K562 (cell line): Measurements from ENCODE around the gene MAP1S. TPM values are rescaled to one million over a fixed set of nuclear protein-coding genes. Genes with fewer than 3 reads are reported as not detected.

Experiments used
- ATAC-seq: fragments of 200-7000 bp; cut with Tn5 transposase; 3 replicates; pipeline ENCODE4 v1.9.1; 2020; ENCODE audit warnings: moderate library complexity
- BruUV-seq: library from RNA; stranded (reverse); fragments of 400-500 nt; replicated peaks from 2 replicates; lab custom pipeline; 2021; lab: Mats Ljungman, UMichigan
- CTCF ChIA-PET: fragments of 300-600 bp; formaldehyde crosslinking; extraction: SDS; loops from one replicate; lab custom pipeline; 2021; ENCODE audit warnings: low intra/inter-chr PET ratio; lab: Yijun Ruan, JAX
- POLR2A ChIA-PET: fragments of 300-600, 350-650 bp; sonication (Branson Sonifier 250); formaldehyde crosslinking; extraction: SDS; loops from one replicate; lab custom pipeline; 2021; ENCODE audit warnings: antibody characterized with exemption, inconsistent platforms; lab: Yijun Ruan, JAX
- DNase-seq, 4 experiments: peaks; one replicate each; pipeline versions ENCODE4 v3.0.0 to v3.0.0-alpha.2; 2011 to 2018; ENCODE audit warnings: low spot score in 3 of 4, mixed read lengths in 3 of 4; ENCODE audit errors: extremely low read depth in 1 of 4
- FAIRE-seq: peaks from 2 replicates; lab custom pipeline; 2011; peaks lifted over from hg19 to GRCh38; lab: Jason Lieb, UNC
- H2AFZ ChIP-seq: 2 replicates; pipeline ENCODE4 v1.6.0; 2011; ENCODE audit warnings: low read depth, low read length, control low read depth, inconsistent platforms
- H3K27ac ChIP-seq: fragments of 200-600 bp; 3 replicates; pipeline ENCODE4 v1.8.0; 2011; ENCODE audit warnings: low read depth, mild to moderate bottlenecking, control low read depth, inconsistent platforms, low read length, moderate library complexity, mixed read lengths; ENCODE audit errors: extremely low read depth
- H3K27me3 ChIP-seq, 2 experiments: fragments of 300-600 bp in 1 of 2; 2 replicates in 1 of 2; 3 replicates in 1 of 2; pipeline versions ENCODE4 v1.6.0 to v1.8.0; 2011; ENCODE audit warnings: inconsistent platforms in 2 of 2, low read length in 2 of 2, mild to moderate bottlenecking in 1 of 2, mixed read lengths in 1 of 2, moderate library complexity in 1 of 2; ENCODE audit not compliant: control insufficient read depth in 2 of 2, insufficient read depth in 2 of 2
- H3K36me3 ChIP-seq: fragments of 300-600 bp; 3 replicates; pipeline ENCODE4 v1.8.0; 2011; ENCODE audit warnings: mild to moderate bottlenecking, low read length, inconsistent platforms; ENCODE audit not compliant: control insufficient read depth, insufficient read depth
- H3K4me1 ChIP-seq, 2 experiments: fragments of 200-600 bp in 1 of 2; replicated peaks in 1 of 2; 2 replicates in 1 of 2; 3 replicates in 1 of 2; pipeline versions ENCODE4 v1.5.1 to v1.8.0; 2011; ENCODE audit warnings: inconsistent platforms in 2 of 2, low read length in 2 of 2, mild to moderate bottlenecking in 1 of 2, mixed read lengths in 1 of 2, moderate library complexity in 1 of 2; ENCODE audit not compliant: control insufficient read depth in 2 of 2, insufficient read depth in 2 of 2
- H3K4me2 ChIP-seq: 2 replicates; pipeline ENCODE4 v1.6.1; 2011; ENCODE audit warnings: low read length, control low read depth, inconsistent platforms, mixed read lengths; ENCODE audit not compliant: insufficient read depth
- H3K4me3 ChIP-seq: fragments of 200-600 bp; sonication (generic), shearing (Covaris generic); 2 replicates; pipeline ENCODE4 v1.5.1; 2016; ENCODE audit warnings: control low read depth, inconsistent platforms
- H3K79me2 ChIP-seq: fragments of 200-600 bp; 3 replicates; pipeline ENCODE4 v1.8.0; 2011; ENCODE audit warnings: low read length, inconsistent platforms; ENCODE audit not compliant: control insufficient read depth, insufficient read depth
- H3K9ac ChIP-seq, 2 experiments: 2 replicates each; pipeline versions ENCODE4 v1.6.0 to v1.6.1; 2011; ENCODE audit warnings: low read depth in 2 of 2, low read length in 2 of 2, control low read depth in 1 of 2, inconsistent platforms in 1 of 2, mild to moderate bottlenecking in 1 of 2, mixed read lengths in 1 of 2; ENCODE audit not compliant: insufficient read depth in 1 of 2
- H3K9me1 ChIP-seq: one replicate; pipeline ENCODE4 v1.6.0; 2011; ENCODE audit warnings: inconsistent platforms, mild to moderate bottlenecking, low read length, moderate library complexity; ENCODE audit not compliant: control insufficient read depth, insufficient read depth
- H3K9me3 ChIP-seq: replicated peaks from 2 replicates; pipeline ENCODE4 v1.5.1; 2011; ENCODE audit warnings: low read depth, low read length, inconsistent platforms; ENCODE audit not compliant: control insufficient read depth, insufficient read depth
- H4K20me1 ChIP-seq: replicated peaks from 2 replicates; pipeline ENCODE4 v1.6.1; 2011; ENCODE audit warnings: low read length, inconsistent platforms, mixed read lengths; ENCODE audit not compliant: control insufficient read depth, insufficient read depth
- ARNT ChIP-seq, 2 experiments: fragments of 450-650 bp; IDR thresholded peaks; 2 replicates each; pipeline ENCODE4 v1.6.1; 2016; ENCODE audit warnings: mild to moderate bottlenecking in 1 of 2
- CBX3 ChIP-seq, 2 experiments: IDR thresholded peaks; 1 replicate in 1 of 2; 2 replicates in 1 of 2; pipeline ENCODE4 v1.6.1; 2012; ENCODE audit warnings: inconsistent platforms in 2 of 2, low read length in 2 of 2, borderline replicate concordance in 1 of 2, control low read depth in 1 of 2
- E2F4 ChIP-seq: sonication (generic); formaldehyde crosslinking; IDR thresholded peaks from 2 replicates; pipeline ENCODE4 v1.8.0; 2022; ENCODE audit warnings: mild to moderate bottlenecking, low read depth, missing genetic modification reagents
- EHMT2 ChIP-seq: fragments of 450-650 bp; IDR thresholded peaks from 2 replicates; pipeline ENCODE4 v1.6.1; 2018; ENCODE audit warnings: antibody characterized with exemption
- FOS ChIP-seq: IDR thresholded peaks from 3 replicates; pipeline ENCODE4 v1.6.1; 2011; ENCODE audit not compliant: insufficient read length; ENCODE audit errors: extremely low read depth
- FOSL1 ChIP-seq: fragments of 200-800 bp; sonication (Bioruptor generic); conservative IDR thresholded peaks from 2 replicates; pipeline ENCODE4 v1.6.1; 2016; ENCODE audit warnings: missing genetic modification characterization, missing compliant biosample characterization
- MCM3 ChIP-seq: fragments of 450-650 bp; IDR thresholded peaks from 2 replicates; pipeline ENCODE4 v1.6.1; 2016
- MXI1 ChIP-seq: IDR thresholded peaks from 2 replicates; pipeline ENCODE4 v1.6.1; 2011; ENCODE audit warnings: low read depth, mild to moderate bottlenecking, improper control_type of control experiment, low read length
- NFYB ChIP-seq: IDR thresholded peaks from 2 replicates; pipeline ENCODE4 v1.6.1; 2011; ENCODE audit warnings: mild to moderate bottlenecking, moderate library complexity; ENCODE audit not compliant: insufficient read length; ENCODE audit errors: extremely low read depth
- PHB2 ChIP-seq: fragments of 450-650 bp; IDR thresholded peaks from 2 replicates; pipeline ENCODE4 v1.6.1; 2017; ENCODE audit warnings: low read depth
- PRDM10 ChIP-seq: fragments of 450-650 bp; IDR thresholded peaks from 2 replicates; pipeline ENCODE4 v1.6.1; 2018; ENCODE audit not compliant: partially characterized antibody
- SLC30A9 ChIP-seq: fragments of 250-450 bp; sonication (Bioruptor Pico); IDR thresholded peaks from 2 replicates; pipeline ENCODE4 v1.8.0; 2022; ENCODE audit warnings: mild to moderate bottlenecking, moderate library complexity
- SMAD1 ChIP-seq: fragments of 150-350 bp; IDR thresholded peaks from 2 replicates; pipeline ENCODE4 v1.6.1; 2014; ENCODE audit warnings: low read length, low read depth; ENCODE audit not compliant: partially characterized antibody
- ZBTB2 ChIP-seq: fragments of 450-650 bp; IDR thresholded peaks from 2 replicates; pipeline ENCODE4 v1.6.1; 2016; ENCODE audit warnings: antibody characterized with exemption
- ZKSCAN1 ChIP-seq: fragments of 150-350 bp; IDR thresholded peaks from 2 replicates; pipeline ENCODE4 v1.6.1; 2016; ENCODE audit warnings: low read depth, low read length
- WGBS: fragments of 100-300 bp; shearing (Covaris generic); methylation state at CpG from one replicate; pipeline ENCODE4 v1.1.6; 2016; ENCODE audit warnings: low coverage, mixed read lengths; ENCODE audit not compliant: insufficient coverage; ENCODE audit errors: missing lambda C conversion rate; 5-methylcytosine and 5-hydroxymethylcytosine counted together
- in situ Hi-C: fragments of 300-500 bp; cut with MboI; formaldehyde crosslinking; loops from 4 replicates; pipeline ENCODE4 v1.15.0; 2018; ENCODE audit warnings: inconsistent platforms, mixed read lengths
- intact Hi-C: fragments of 100-400 bp; cut with micrococcal nuclease; formaldehyde crosslinking; loops from 2 replicates; pipeline ENCODE4 v1.14.2; 2022
- polyA plus RNA-seq, 8 experiments: library from polyadenylated mRNA; depleted of rRNA in 4 of 8; stranded (reverse) in 5 of 8; unstranded in 3 of 8; fragments of >200 nt; fragmentation: Nextera tagmentation in 2 of 8; fragmentation: Illumina TruSeq in 1 of 8; extraction: Ambion mirVana in 2 of 8; extraction: Trizol in 1 of 8; gene quantifications; 2 replicates each; pipeline versions ENCODE4 v1.2.1 to v1.2.3, GENCODE V29; 2011 to 2014; ENCODE audit warnings: inconsistent platforms in 1 of 8, missing spikeins in 1 of 8
- total RNA-seq, 7 experiments: library from RNA; depleted of rRNA in 6 of 7; stranded (reverse); fragments of >200 nt in 6 of 7; fragmentation: Illumina TruSeq in 2 of 7; extraction: Trizol in 2 of 7; gene quantifications; 2 replicates each; pipeline versions ENCODE4 v1.2.1 to v1.2.3, GENCODE V29; 2011 to 2021; ENCODE audit warnings: low replicate concordance in 1 of 7

MAP1S gene
- total and polyA plus RNA-seq, 9 of the 15 experiments (the other 6 are each of a cell fraction or from before 2014, with no cell fraction given), result 2.0 to 81.0 (median 9.5) TPM

- no peak for TF ChIP-seq ARNT (IDR thresholded peaks at IDR 0.05)
- TF ChIP-seq EHMT2, result peak; percentile 49; the same call in 1 of the 2 replicates
- peak; percentile 49 for TF ChIP-seq NFYB
These were observed 52.9 kb downstream of the MAP1S start (continued) for GRCh38 chr19:17772172-17772571.

- Histone ChIP-seq H3K27me3 (no peaks in the 10 kb centered on the region), H3K36me3 (peaks cover 51% of the 10 kb centered on the region; the same call in 2 of the 3 replicates), H3K9ac (peak overlapping the region in 1 of 2 experiments; percentile 48; a peak in 1 of 4 replicates), H3K4me2 (no peak overlapping the region), H2AFZ (no peak overlapping the region), H4K20me1 (peaks cover 4% of the 10 kb centered on the region; the same call in 1 of the 2 replicates), H3K4me1 (peaks cover 12 to 37% of the 10 kb centered on the region in 2 experiments), H3K9me1 (peaks cover 5% of the 10 kb centered on the region), H3K79me2 (no peaks in the 10 kb centered on the region), H3K27ac (no peak overlapping the region; the same call in 2 of the 3 replicates), H3K4me3 (no peak overlapping the region), H3K9me3 (no peaks in the 10 kb centered on the region)
- FAIRE-seq (peak; percentile 96), ATAC-seq (peak; percentile 42), DNase-seq (peak; percentile 64 to 85 (median 76))
- POLR2A ChIA-PET, result interaction anchor here (0.6 to 1.8 kb wide), 6 partner anchors 13 to 202 kb away, joined by 3 to 12 read pairs (median 3); partner anchors contain the start of gene MAP1S
- intact Hi-C loops, result loop anchor here (2.0 kb wide), 1 partner anchor 71 kb away; no protein-coding TSS in a partner anchor
- in situ Hi-C loops, result no loop called here
- CTCF ChIA-PET, result interaction anchor here (0.8 to 2.5 kb wide), 3 partner anchors 50 to 81 kb away, joined by 3 to 33 read pairs (median 6); no protein-coding TSS in a partner anchor
- TSS peak; percentile 30 for BruUV-seq
- WGBS, result 49% methylated on average over 16 of the region's 16 CpGs
- TF ChIP-seq ZKSCAN1 (no peak), E2F4 (CRISPR knock-in tag) (no peak), FOS (no peak), ZBTB2 (no peak), PHB2 (no peak), MCM3 (no peak), CBX3 (IDR thresholded peaks at IDR 0.05; ENCODE audit: borderline replicate concordance in 1 of 2, low read length in 2 of 2) (no peak), MXI1 (no peak), PRDM10 (no peak), FOSL1 (tag) (peak; percentile 32; the same call in 1 of the 2 replicates), SMAD1 (no peak), SLC30A9 (CRISPR knock-in tag) (no peak)
These were observed 56.1 kb downstream of the MAP1S start for GRCh38 chr19:17775245-17775927.
